Activated CD4-positive, alpha-beta memory T cell treated with anti-CD3 and anti-CD28 coated beads, Interleukin-2, amount 10 ng/mL, durations not matched to agents 7 days and 5 days (primary cell): ENCODE data around the gene POLR3A. TPM values are rescaled to one million over a fixed set of nuclear protein-coding genes. Genes with fewer than 3 reads are reported as not detected.
A peak's percentile ranks its signal among the peaks of the same experiment; 100 is the strongest.

Experiments used
- CTCF ChIA-PET: fragments of 350-600 bp; sonication (Branson Sonifier 250); formaldehyde crosslinking; loops from one replicate; lab custom pipeline; 2021; ENCODE audit warnings: antibody characterized with exemption, inconsistent platforms; lab: Charles Lee
- POLR2A ChIA-PET: fragments of 350-600 bp; sonication (Branson Sonifier 250); formaldehyde crosslinking; loops from one replicate; lab custom pipeline; 2021; ENCODE audit warnings: antibody characterized with exemption; lab: Charles Lee
- DNase-seq: peaks from one replicate; pipeline ENCODE4 v3.0.0-alpha.2; 2020
- H3K27ac Mint-ChIP-seq: one replicate; pipeline ENCODE4 v1.8.0; 2021; ENCODE audit warnings: mild to moderate bottlenecking, mixed read lengths
- H3K27me3 Mint-ChIP-seq: one replicate; pipeline ENCODE4 v1.8.0; 2021; ENCODE audit warnings: mixed read lengths
- H3K36me3 Mint-ChIP-seq: one replicate; pipeline ENCODE4 v1.8.0; 2021; ENCODE audit warnings: low read depth, mixed read lengths
- H3K4me1 Mint-ChIP-seq: one replicate; pipeline ENCODE4 v1.8.0; 2021; ENCODE audit warnings: mixed read lengths
- H3K4me3 Mint-ChIP-seq: one replicate; pipeline ENCODE4 v1.8.0; 2021; ENCODE audit warnings: mild to moderate bottlenecking, mixed read lengths
- H3K9me3 Mint-ChIP-seq: one replicate; pipeline ENCODE4 v1.8.0; 2021; ENCODE audit warnings: mixed read lengths
- total RNA-seq, 2 experiments: library from RNA; stranded (reverse); gene quantifications; one replicate each; pipeline ENCODE4 v1.2.3, GENCODE V29; 2021

The POLR3A gene
- total RNA-seq, 2 experiments from 2014 or later = 16.6 to 16.8 TPM

- no peak for DNase-seq
- Mint-ChIP-seq H3K27ac (peak overlapping the region; percentile 44), H3K4me3 (peak overlapping the region; percentile 82), H3K4me1 (peaks cover 58% of the 10 kb centered on the region), H3K27me3 (no peaks in the 10 kb centered on the region), H3K36me3 (peaks cover 41% of the 10 kb centered on the region), H3K9me3 (no peaks in the 10 kb centered on the region)
- ChIA-PET CTCF (interaction anchor here (1.3 to 1.5 kb wide), 2 partner anchors 9 to 270 kb away, joined by 3 to 4 read pairs; no protein-coding TSS in a partner anchor), POLR2A (interaction anchor here (1.5 kb wide), 1 partner anchor 10 kb away, joined by 10 read pairs; no protein-coding TSS in a partner anchor)
These were observed 4.0 kb upstream of the POLR3A start for GRCh38 chr10:78033387-78033636.

- ChIA-PET POLR2A (interaction anchor here (1.2 to 2.0 kb wide), 2 partner anchors 14 to 274 kb away, joined by 4 to 6 read pairs; no protein-coding TSS in a partner anchor), CTCF (interaction anchor here (0.8 to 3.7 kb wide), 2 partner anchors 12 to 18 kb away, joined by 7 to 19 read pairs; no protein-coding TSS in a partner anchor)
- peaks cover 30% of the 10 kb centered on the region for H3K36me3 Mint-ChIP-seq
- H3K27me3 Mint-ChIP-seq = no peaks in the 10 kb centered on the region
- peak overlapping the region; percentile 95 for H3K4me3 Mint-ChIP-seq
- H3K9me3 Mint-ChIP-seq = no peaks in the 10 kb centered on the region
- peak overlapping the region; percentile 86 for H3K27ac Mint-ChIP-seq
- H3K4me1 Mint-ChIP-seq = peaks cover 36% of the 10 kb centered on the region
- DNase-seq = peak; percentile 47
These were observed 662 bp downstream of the POLR3A start for GRCh38 chr10:78028438-78029268.

- ChIA-PET POLR2A (no interaction called here), CTCF (no interaction called here)
- Mint-ChIP-seq H3K36me3 (peaks cover 52% of the 10 kb centered on the region), H3K9me3 (no peaks in the 10 kb centered on the region), H3K4me1 (peaks cover 31% of the 10 kb centered on the region), H3K27ac (no peak overlapping the region), H3K4me3 (no peak overlapping the region), H3K27me3 (no peaks in the 10 kb centered on the region)
- DNase-seq = no peak
These were observed 3.5 kb downstream of the POLR3A start for GRCh38 chr10:78025685-78026364.

- Mint-ChIP-seq H3K9me3 (no peaks in the 10 kb centered on the region), H3K4me1 (peaks cover 17% of the 10 kb centered on the region), H3K27me3 (no peaks in the 10 kb centered on the region), H3K4me3 (no peak overlapping the region), H3K27ac (no peak overlapping the region), H3K36me3 (peaks cover 60% of the 10 kb centered on the region)
- ChIA-PET CTCF (no interaction called here), POLR2A (no interaction called here)
- no peak for DNase-seq
These were observed 5.6 kb downstream of the POLR3A start for GRCh38 chr10:78023741-78024140.

GRCh38 chr10:78021201-78021600 lies 8.1 kb downstream of the POLR3A start:
- POLR2A ChIA-PET = no interaction called here
- Mint-ChIP-seq H3K36me3 (peaks cover 64% of the 10 kb centered on the region), H3K27ac (no peak overlapping the region), H3K27me3 (no peaks in the 10 kb centered on the region), H3K4me1 (no peaks in the 10 kb centered on the region), H3K9me3 (no peaks in the 10 kb centered on the region), H3K4me3 (no peak overlapping the region)
- CTCF ChIA-PET = no interaction called here
- DNase-seq = no peak

GRCh38 chr10:78019264-78019663 lies 10.1 kb downstream of the POLR3A start:
- ChIA-PET POLR2A (no interaction called here), CTCF (interaction anchor here (1.4 kb wide), 1 partner anchor 10 kb away, joined by 3 read pairs; the partner anchor contains the start of gene POLR3A)
- DNase-seq = no peak
- Mint-ChIP-seq H3K4me1 (no peaks in the 10 kb centered on the region), H3K9me3 (no peaks in the 10 kb centered on the region), H3K27ac (no peak overlapping the region), H3K36me3 (peaks cover 51% of the 10 kb centered on the region), H3K27me3 (no peaks in the 10 kb centered on the region), H3K4me3 (no peak overlapping the region)

- peak overlapping the region; percentile 31 for H3K27ac Mint-ChIP-seq
- no peaks in the 10 kb centered on the region for H3K27me3 Mint-ChIP-seq
- H3K36me3 Mint-ChIP-seq = peaks cover 54% of the 10 kb centered on the region
- no peaks in the 10 kb centered on the region for H3K4me1 Mint-ChIP-seq
- ChIA-PET POLR2A (no interaction called here), CTCF (interaction anchor here (2.1 kb wide), 1 partner anchor 11 kb away, joined by 7 read pairs; no protein-coding TSS in a partner anchor)
- no peak overlapping the region for H3K4me3 Mint-ChIP-seq
- DNase-seq = no peak
- H3K9me3 Mint-ChIP-seq = no peaks in the 10 kb centered on the region
These were observed 11.5 kb downstream of the POLR3A start for GRCh38 chr10:78017856-78018255.

- Mint-ChIP-seq H3K27me3 (no peaks in the 10 kb centered on the region), H3K27ac (no peak overlapping the region), H3K9me3 (no peaks in the 10 kb centered on the region), H3K4me1 (no peaks in the 10 kb centered on the region), H3K36me3 (peaks cover 44% of the 10 kb centered on the region), H3K4me3 (no peak overlapping the region)
- ChIA-PET CTCF (interaction anchor here (0.5 to 2.1 kb wide), 2 partner anchors 13 to 146 kb away, joined by 3 to 7 read pairs; no protein-coding TSS in a partner anchor), POLR2A (no interaction called here)
- DNase-seq = no peak
These were observed 13.8 kb downstream of the POLR3A start for GRCh38 chr10:78015546-78015945.

- Mint-ChIP-seq H3K36me3 (peaks cover 50% of the 10 kb centered on the region), H3K27ac (no peak overlapping the region), H3K4me1 (no peaks in the 10 kb centered on the region), H3K27me3 (no peaks in the 10 kb centered on the region), H3K4me3 (no peak overlapping the region), H3K9me3 (no peaks in the 10 kb centered on the region)
- POLR2A ChIA-PET = no interaction called here
- DNase-seq = no peak
- CTCF ChIA-PET = no interaction called here
These were observed 15.8 kb downstream of the POLR3A start for GRCh38 chr10:78013564-78013963.

GRCh38 chr10:78011065-78011464 lies 18.2 kb downstream of the POLR3A start:
- H3K27ac Mint-ChIP-seq = no peak overlapping the region
- H3K9me3 Mint-ChIP-seq = no peaks in the 10 kb centered on the region
- no peak overlapping the region for H3K4me3 Mint-ChIP-seq
- H3K27me3 Mint-ChIP-seq = no peaks in the 10 kb centered on the region
- CTCF ChIA-PET = interaction anchor here (1.4 kb wide), 1 partner anchor 19 kb away, joined by 4 read pairs; no protein-coding TSS in a partner anchor
- POLR2A ChIA-PET = no interaction called here
- H3K36me3 Mint-ChIP-seq = peaks cover 52% of the 10 kb centered on the region
- DNase-seq = no peak
- no peaks in the 10 kb centered on the region for H3K4me1 Mint-ChIP-seq

GRCh38 chr10:78010278-78010677 lies 19.0 kb downstream of the POLR3A start:
- Mint-ChIP-seq H3K27me3 (no peaks in the 10 kb centered on the region), H3K9me3 (no peaks in the 10 kb centered on the region), H3K27ac (no peak overlapping the region), H3K36me3 (peaks cover 58% of the 10 kb centered on the region), H3K4me1 (no peaks in the 10 kb centered on the region), H3K4me3 (no peak overlapping the region)
- ChIA-PET CTCF (interaction anchor here (1.4 kb wide), 1 partner anchor 20 kb away, joined by 4 read pairs; no protein-coding TSS in a partner anchor), POLR2A (no interaction called here)
- DNase-seq = no peak

GRCh38 chr10:78009662-78010061 lies 19.7 kb downstream of the POLR3A start:
- DNase-seq = no peak
- ChIA-PET POLR2A (no interaction called here), CTCF (interaction anchor here (1.4 kb wide), 1 partner anchor 21 kb away, joined by 4 read pairs; no protein-coding TSS in a partner anchor)
- no peak overlapping the region for H3K4me3 Mint-ChIP-seq
- H3K9me3 Mint-ChIP-seq = no peaks in the 10 kb centered on the region
- no peaks in the 10 kb centered on the region for H3K4me1 Mint-ChIP-seq
- H3K36me3 Mint-ChIP-seq = peaks cover 58% of the 10 kb centered on the region
- H3K27ac Mint-ChIP-seq = no peak overlapping the region
- H3K27me3 Mint-ChIP-seq = no peaks in the 10 kb centered on the region

GRCh38 chr10:78007172-78007571 lies 22.1 kb downstream of the POLR3A start:
- no peaks in the 10 kb centered on the region for H3K9me3 Mint-ChIP-seq
- DNase-seq = no peak
- H3K27ac Mint-ChIP-seq = no peak overlapping the region
- ChIA-PET CTCF (no interaction called here), POLR2A (no interaction called here)
- H3K27me3 Mint-ChIP-seq = no peaks in the 10 kb centered on the region
- H3K36me3 Mint-ChIP-seq = peaks cover 69% of the 10 kb centered on the region
- no peaks in the 10 kb centered on the region for H3K4me1 Mint-ChIP-seq
- no peak overlapping the region for H3K4me3 Mint-ChIP-seq
